OCI-LY3 (cell line): ENCODE results near the gene B4GALT6.

Experiments used
- H2AFZ ChIP-seq: fragments of 200-600, 300-600 bp; shearing (Covaris generic); 2 replicates; pipeline ENCODE4 v1.6.0; 2014; ENCODE audit warnings: antibody characterized with exemption, low read depth, low read length
- H3K27ac ChIP-seq: fragments of 200-600, 300-600 bp; sonication (generic); 2 replicates; pipeline ENCODE4 v1.5.1; 2014; ENCODE audit warnings: mild to moderate bottlenecking, low read length, moderate library complexity, mixed read lengths
- H3K27me3 ChIP-seq: fragments of 200-600, 300-600 bp; sonication (generic); 2 replicates; pipeline ENCODE4 v1.6.1; 2014; ENCODE audit warnings: low read depth, low read length, mixed read lengths
- H3K36me3 ChIP-seq: fragments of 200-600, 300-600 bp; sonication (generic); replicated peaks from 2 replicates; pipeline ENCODE3; 2014; ENCODE audit warnings: low read depth, low read length, mixed read lengths
- H3K4me1 ChIP-seq: fragments of 300-600, 200-600 bp; sonication (generic); 2 replicates; pipeline ENCODE4 v1.6.1; 2014; ENCODE audit warnings: low read length, mixed read lengths
- H3K4me2 ChIP-seq: fragments of 200-600, 300-600 bp; sonication (generic); 2 replicates; pipeline ENCODE4 v1.6.1; 2014; ENCODE audit warnings: low read length, mixed read lengths
- H3K4me3 ChIP-seq: fragments of 300-600, 200-600 bp; sonication (generic); 2 replicates; pipeline ENCODE4 v1.5.1; 2014; ENCODE audit warnings: antibody characterized with exemption, mild to moderate bottlenecking, low read length, moderate library complexity
- H3K79me2 ChIP-seq: fragments of 300-600, 200-600 bp; shearing (Covaris generic); 2 replicates; pipeline ENCODE4 v1.6.1; 2014; ENCODE audit warnings: mild to moderate bottlenecking, low read length, mixed read lengths
- H3K9ac ChIP-seq: fragments of 300-600, 200-600 bp; shearing (Covaris generic); 2 replicates; pipeline ENCODE4 v1.6.0; 2014; ENCODE audit warnings: mild to moderate bottlenecking, low read length, moderate library complexity
- H3K9me3 ChIP-seq: fragments of 200-600, 300-600 bp; shearing (Covaris generic); 2 replicates; pipeline ENCODE4 v1.6.1; 2014; ENCODE audit warnings: low read length, mixed read lengths; ENCODE audit not compliant: insufficient read depth
- H4K20me1 ChIP-seq: fragments of 200-600, 300-600 bp; sonication (generic); 2 replicates; pipeline ENCODE4 v1.6.1; 2016; ENCODE audit warnings: low read length, mixed read lengths; ENCODE audit not compliant: insufficient read depth
- CTCF ChIP-seq: fragments of 200-600, 300-600 bp; sonication (generic); IDR thresholded peaks from 2 replicates; pipeline ENCODE4 v1.5.1; 2014; ENCODE audit warnings: antibody characterized with exemption, low read length, low read depth
- EZH2phosphoT487 ChIP-seq: fragments of 200-600 bp; shearing (Covaris generic); IDR thresholded peaks from 2 replicates; pipeline ENCODE4 v1.6.1; 2018; ENCODE audit warnings: antibody characterized with exemption, mixed run types, low read depth

The B4GALT6 gene

GRCh38 chr18:31675404-31675803 lies 9.0 kb downstream of the B4GALT6 start:
- Histone ChIP-seq H3K36me3 (no peaks in the 10 kb centered on the region), H3K4me2 (no peak overlapping the region), H2AFZ (no peak overlapping the region), H3K27ac (no peak overlapping the region), H4K20me1 (peaks cover 10% of the 10 kb centered on the region; the same call in 1 of the 2 replicates), H3K9me3 (no peaks in the 10 kb centered on the region), H3K79me2 (peaks cover 2% of the 10 kb centered on the region; the same call in 1 of the 2 replicates), H3K4me1 (peaks cover 19% of the 10 kb centered on the region), H3K27me3 (no peaks in the 10 kb centered on the region), H3K4me3 (no peak overlapping the region), H3K9ac (no peak overlapping the region)
- TF ChIP-seq EZH2phosphoT487 (no peak), CTCF (no peak)

- Histone ChIP-seq H4K20me1 (no peaks in the 10 kb centered on the region), H3K36me3 (no peaks in the 10 kb centered on the region), H3K4me3 (no peak overlapping the region), H3K4me1 (peaks cover 15% of the 10 kb centered on the region), H3K9ac (no peak overlapping the region), H2AFZ (no peak overlapping the region), H3K9me3 (no peaks in the 10 kb centered on the region), H3K4me2 (no peak overlapping the region), H3K27me3 (no peaks in the 10 kb centered on the region), H3K27ac (no peak overlapping the region), H3K79me2 (peaks cover 2% of the 10 kb centered on the region; the same call in 1 of the 2 replicates)
- no peak for TF ChIP-seq CTCF
- no peak for TF ChIP-seq EZH2phosphoT487
Measured at GRCh38 chr18:31672628-31673135, 11.7 kb downstream of the B4GALT6 start.

GRCh38 chr18:31671951-31672350 lies 12.4 kb downstream of the B4GALT6 start:
- Histone ChIP-seq H3K79me2 (peaks cover 2% of the 10 kb centered on the region; the same call in 1 of the 2 replicates), H3K27me3 (no peaks in the 10 kb centered on the region), H3K27ac (no peak overlapping the region), H3K4me1 (peaks cover 9% of the 10 kb centered on the region; the same call in 1 of the 2 replicates), H3K36me3 (no peaks in the 10 kb centered on the region), H3K9ac (no peak overlapping the region), H2AFZ (no peak overlapping the region), H3K9me3 (no peaks in the 10 kb centered on the region), H3K4me2 (no peak overlapping the region), H3K4me3 (no peak overlapping the region), H4K20me1 (no peaks in the 10 kb centered on the region)
- no peak for TF ChIP-seq CTCF
- TF ChIP-seq EZH2phosphoT487: no peak

GRCh38 chr18:31669541-31669940 lies 14.8 kb downstream of the B4GALT6 start:
- peaks cover 9% of the 10 kb centered on the region; the same call in 1 of the 2 replicates for H3K4me1 ChIP-seq
- TF ChIP-seq EZH2phosphoT487 (no peak), CTCF (no peak)

More at GRCh38 chr18:31669541-31669940, 14.8 kb downstream of the B4GALT6 start:
- H3K79me2 ChIP-seq: no peaks in the 10 kb centered on the region
- H3K4me3 ChIP-seq: no peak overlapping the region
- no peaks in the 10 kb centered on the region for H3K36me3 ChIP-seq
- no peaks in the 10 kb centered on the region for H3K9me3 ChIP-seq
- no peak overlapping the region for H3K27ac ChIP-seq
- no peaks in the 10 kb centered on the region for H4K20me1 ChIP-seq
- no peaks in the 10 kb centered on the region for H3K27me3 ChIP-seq
- H3K9ac ChIP-seq: no peak overlapping the region
- H2AFZ ChIP-seq: no peak overlapping the region
- H3K4me2 ChIP-seq: no peak overlapping the region
